ENCODE results near the gene SH2D5. TPM values are rescaled to one million over a fixed set of nuclear protein-coding genes. Genes with fewer than 3 reads are reported as not detected.

The SH2D5 gene
- total RNA-seq, 4 donors from 2014 or later = 0.55 TPM; not detected in 3

- TF ChIP-seq POLR2A (IDR thresholded peaks at IDR 0.05) (no peak), CTCF (IDR thresholded peaks at IDR 0.05) (no peak)
- intact Hi-C loops (cut with DNase I; ENCODE audit: low total_unique reads) = no loop called here
- H3K27ac ChIP-seq = no peak overlapping the region
- H3K27me3 ChIP-seq = no peaks in the 10 kb centered on the region
- peaks cover 0 to 16% of the 10 kb centered on the region in 2 donors for H3K4me1 ChIP-seq
- no peak overlapping the region for H3K4me3 ChIP-seq
- DNase-seq = no peak
- H3K9me3 ChIP-seq = no peaks in the 10 kb centered on the region
- no peaks in the 10 kb centered on the region for H3K36me3 ChIP-seq
Measured at GRCh38 chr1:20728371-20729154, 3.9 kb downstream of the SH2D5 start.

GRCh38 chr1:20727746-20728316, 4.7 kb downstream of the SH2D5 start:
- TF ChIP-seq CTCF (IDR thresholded peaks at IDR 0.05) (no peak), POLR2A (IDR thresholded peaks at IDR 0.05) (no peak)
- Histone ChIP-seq H3K27me3 (no peaks in the 10 kb centered on the region), H3K27ac (no peak overlapping the region), H3K4me1 (peaks cover 0 to 16% of the 10 kb centered on the region in 2 donors), H3K9me3 (no peaks in the 10 kb centered on the region), H3K4me3 (no peak overlapping the region), H3K36me3 (no peaks in the 10 kb centered on the region)
- DNase-seq = no peak
- intact Hi-C loops (cut with DNase I; ENCODE audit: low total_unique reads) = no loop called here

GRCh38 chr1:20726932-20727745, 5.4 kb downstream of the SH2D5 start:
- peaks cover 0 to 11% of the 10 kb centered on the region in 2 donors for H3K4me1 ChIP-seq
- H3K36me3 ChIP-seq = no peaks in the 10 kb centered on the region
- TF ChIP-seq POLR2A (IDR thresholded peaks at IDR 0.05) (no peak), CTCF (IDR thresholded peaks at IDR 0.05) (no peak)
- no peaks in the 10 kb centered on the region for H3K27me3 ChIP-seq
- no peak for DNase-seq
- no peak overlapping the region for H3K4me3 ChIP-seq
- intact Hi-C loops (cut with DNase I; ENCODE audit: low total_unique reads) = no loop called here
- no peak overlapping the region for H3K27ac ChIP-seq
- H3K9me3 ChIP-seq = no peaks in the 10 kb centered on the region

GRCh38 chr1:20726118-20726911, 6.2 kb downstream of the SH2D5 start:
- H3K27me3 ChIP-seq = no peaks in the 10 kb centered on the region
- no peak for DNase-seq
- no peaks in the 10 kb centered on the region for H3K36me3 ChIP-seq
- no peak overlapping the region for H3K4me3 ChIP-seq
- intact Hi-C loops (cut with DNase I; ENCODE audit: low total_unique reads) = no loop called here
- no peak overlapping the region for H3K27ac ChIP-seq
- peaks cover 0 to 2% of the 10 kb centered on the region in 2 donors for H3K4me1 ChIP-seq
- H3K9me3 ChIP-seq = no peaks in the 10 kb centered on the region
- TF ChIP-seq POLR2A (IDR thresholded peaks at IDR 0.05) (no peak), CTCF (IDR thresholded peaks at IDR 0.05) (no peak)

All from uterus (tissue), 4 donors.